GM23338 (cell line): ENCODE results near the gene ENOPH1. TPM values are rescaled to one million over a fixed set of nuclear protein-coding genes. Genes with fewer than 3 reads are reported as not detected.
A peak's percentile ranks its signal among the peaks of the same experiment; 100 is the strongest.
"Not testable (repeated sequence)": the region's sequence is repeated elsewhere in the genome, so short reads cannot be mapped to it uniquely, and the experiment has no call there.

Experiments used
- ATAC-seq: fragments of 200-7000 bp; cut with Tn5 transposase; 3 replicates; pipeline ENCODE4 v1.9.1; 2020
- DNase-seq: peaks from one replicate; pipeline ENCODE4 v3.0.0-alpha.2; 2015; ENCODE audit warnings: low spot score
- H2AFZ ChIP-seq: fragments of 200-600 bp; sonication (generic); 2 replicates; pipeline ENCODE4 v1.8.0; 2016; ENCODE audit warnings: antibody characterized with exemption, mild to moderate bottlenecking, moderate library complexity
- H3F3A ChIP-seq: fragments of 200-600 bp; sonication (generic); replicated peaks from 2 replicates; pipeline ENCODE4 v1.8.0; 2017; ENCODE audit warnings: antibody characterized with exemption, mixed run types, low read depth
- H3K27ac ChIP-seq: fragments of 200-600 bp; sonication (generic); 2 replicates; pipeline ENCODE4 v1.6.1; 2016; ENCODE audit warnings: low read depth
- H3K27me3 ChIP-seq: fragments of 200-600 bp; sonication (generic); 2 replicates; pipeline ENCODE4 v1.8.0; 2016; ENCODE audit warnings: mild to moderate bottlenecking, mixed run types, moderate library complexity; ENCODE audit not compliant: insufficient read depth
- H3K36me3 ChIP-seq: fragments of 200-600 bp; sonication (generic); 2 replicates; pipeline ENCODE4 v1.8.0; 2016; ENCODE audit warnings: mild to moderate bottlenecking; ENCODE audit not compliant: insufficient read depth
- H3K4me1 ChIP-seq: fragments of 200-600 bp; sonication (generic); 2 replicates; pipeline ENCODE4 v1.8.0; 2016; ENCODE audit warnings: mild to moderate bottlenecking, moderate library complexity; ENCODE audit not compliant: insufficient read depth
- H3K4me2 ChIP-seq: fragments of 200-600 bp; sonication (generic); 2 replicates; pipeline ENCODE4 v1.7.1; 2017; ENCODE audit warnings: mixed run types
- H3K4me3 ChIP-seq: fragments of 200-600 bp; sonication (generic); 2 replicates; pipeline ENCODE4 v1.6.1; 2016; ENCODE audit warnings: mixed run types
- H3K79me2 ChIP-seq: fragments of 200-600 bp; sonication (generic); replicated peaks from 2 replicates; pipeline ENCODE4 v1.8.0; 2017; ENCODE audit warnings: mild to moderate bottlenecking; ENCODE audit not compliant: insufficient read depth
- H3K9me2 ChIP-seq: fragments of 200-600 bp; sonication (generic); 2 replicates; pipeline ENCODE4 v1.8.0; 2017; ENCODE audit not compliant: insufficient read depth
- H4K20me1 ChIP-seq: fragments of 200-600 bp; sonication (generic); replicated peaks from 2 replicates; pipeline ENCODE4 v1.8.0; 2017; ENCODE audit warnings: mild to moderate bottlenecking; ENCODE audit not compliant: insufficient read depth
- H3K27ac Mint-ChIP-seq: 2 replicates; pipeline ENCODE4 v1.8.0; 2020; ENCODE audit warnings: inconsistent platforms, mild to moderate bottlenecking, moderate library complexity, mixed read lengths
- H3K27me3 Mint-ChIP-seq: 3 replicates; pipeline ENCODE4 v1.8.0; 2022; ENCODE audit warnings: low read depth, mild to moderate bottlenecking, moderate library complexity, mixed read lengths, inconsistent platforms; ENCODE audit not compliant: insufficient read depth, poor library complexity
- H3K36me3 Mint-ChIP-seq: 3 replicates; pipeline ENCODE4 v1.8.0; 2021; ENCODE audit warnings: low read depth, mild to moderate bottlenecking, inconsistent platforms, moderate library complexity, mixed read lengths
- H3K4me1 Mint-ChIP-seq: 3 replicates; pipeline ENCODE4 v1.8.0; 2020; ENCODE audit warnings: mild to moderate bottlenecking, inconsistent platforms, mixed read lengths
- H3K4me3 Mint-ChIP-seq: 3 replicates; pipeline ENCODE4 v1.8.0; 2021; ENCODE audit warnings: moderate library complexity, mild to moderate bottlenecking, inconsistent platforms, mixed read lengths
- H3K9me3 Mint-ChIP-seq: 3 replicates; pipeline ENCODE4 v1.8.0; 2020; ENCODE audit warnings: moderate library complexity, mild to moderate bottlenecking, inconsistent platforms, mixed read lengths
- CREB1 ChIP-seq: fragments of 250-450 bp; sonication (Bioruptor Pico); IDR thresholded peaks from 2 replicates; pipeline ENCODE4 v1.5.0; 2020; ENCODE audit warnings: low read depth, mild to moderate bottlenecking, moderate library complexity
- EZH2 ChIP-seq: fragments of 200-600 bp; sonication (generic); IDR thresholded peaks from one replicate; pipeline ENCODE4 v1.8.0; 2017; ENCODE audit warnings: antibody characterized with exemption, mild to moderate bottlenecking, low read depth; ENCODE audit not compliant: unreplicated experiment
- polyA plus RNA-seq: library from polyadenylated mRNA; unstranded; fragments of >200 nt; fragmentation: Nextera tagmentation; extraction: Ambion mirVana; gene quantifications from 2 replicates; pipeline ENCODE4 v1.2.1, GENCODE V29; 2016
- total RNA-seq: library from RNA; depleted of rRNA; stranded (reverse); fragments of >200 nt; shearing (Covaris generic); gene quantifications from 2 replicates; pipeline ENCODE4 v1.2.3, GENCODE V29; 2014
- TF ChIP-seq, protein P1 (sequence below): IDR thresholded peaks from one replicate; pipeline ENCODE4 v1.6.1; 2018; ENCODE audit warnings: antibody characterized with exemption; ENCODE audit not compliant: unreplicated experiment
- TF ChIP-seq, protein P2 (sequence below): IDR thresholded peaks from 2 replicates; pipeline ENCODE4 v1.6.1; 2016; ENCODE audit warnings: antibody characterized with exemption
- TF ChIP-seq, protein P3 (sequence below), 2 experiments: fragments of 200-600 bp in 1 of 2; sonication (generic) in 1 of 2; conservative IDR thresholded peaks; 2 replicates each; pipeline versions ENCODE4 v1.5.1 to v1.6.1; 2016 to 2017; ENCODE audit warnings: antibody characterized with exemption in 2 of 2, low read depth in 2 of 2, mild to moderate bottlenecking in 2 of 2, moderate library complexity in 1 of 2

The ENOPH1 gene
- total and polyA plus RNA-seq, 2 experiments from 2014 or later = 105 to 146 TPM

DNA sequence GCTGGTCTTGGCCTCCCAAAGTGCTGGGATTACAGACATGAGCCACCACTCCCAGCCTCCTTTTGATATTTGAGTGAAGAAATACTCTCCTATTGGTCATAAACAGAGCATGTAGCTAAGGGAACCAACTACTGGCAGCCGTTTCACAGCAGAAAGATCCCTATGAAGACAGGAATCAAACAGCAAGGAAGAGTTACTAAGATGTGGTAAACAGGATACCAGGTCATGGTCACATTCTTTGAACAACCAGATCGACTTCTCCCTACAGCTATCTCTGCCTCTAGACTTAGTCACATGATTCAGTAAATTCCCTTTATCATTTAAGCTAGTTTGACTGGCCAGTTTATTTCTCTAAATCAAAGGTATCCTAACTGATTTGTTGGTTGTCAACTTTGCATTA, 47.6 kb upstream of the ENOPH1 start:
- no peak overlapping the region for H3K4me3 ChIP-seq
- H3K4me2 ChIP-seq = no peak overlapping the region
- Mint-ChIP-seq H3K9me3 (peaks cover 44% of the 10 kb centered on the region), H3K4me1 (no peaks in the 10 kb centered on the region), H3K27ac (no peak overlapping the region), H3K36me3 (peaks cover 27% of the 10 kb centered on the region), H3K4me3 (no peak overlapping the region), H3K27me3 (peaks cover 1% of the 10 kb centered on the region)
- H3K27ac ChIP-seq = no peak overlapping the region
- no peak for DNase-seq
- H3K79me2 ChIP-seq = no peaks in the 10 kb centered on the region; the same call in 1 of the 2 replicates
- H3K4me1 ChIP-seq = no peaks in the 10 kb centered on the region
- peaks cover 9% of the 10 kb centered on the region; the same call in 1 of the 2 replicates for H3K9me2 ChIP-seq
- H3F3A ChIP-seq = no peaks in the 10 kb centered on the region
- ATAC-seq = no peak
- no peaks in the 10 kb centered on the region; the same call in 1 of the 2 replicates for H3K36me3 ChIP-seq
- H2AFZ ChIP-seq = no peak overlapping the region
- H4K20me1 ChIP-seq = no peaks in the 10 kb centered on the region
- no peak for TF ChIP-seq CREB1
- TF ChIP-seq, protein P1, sequence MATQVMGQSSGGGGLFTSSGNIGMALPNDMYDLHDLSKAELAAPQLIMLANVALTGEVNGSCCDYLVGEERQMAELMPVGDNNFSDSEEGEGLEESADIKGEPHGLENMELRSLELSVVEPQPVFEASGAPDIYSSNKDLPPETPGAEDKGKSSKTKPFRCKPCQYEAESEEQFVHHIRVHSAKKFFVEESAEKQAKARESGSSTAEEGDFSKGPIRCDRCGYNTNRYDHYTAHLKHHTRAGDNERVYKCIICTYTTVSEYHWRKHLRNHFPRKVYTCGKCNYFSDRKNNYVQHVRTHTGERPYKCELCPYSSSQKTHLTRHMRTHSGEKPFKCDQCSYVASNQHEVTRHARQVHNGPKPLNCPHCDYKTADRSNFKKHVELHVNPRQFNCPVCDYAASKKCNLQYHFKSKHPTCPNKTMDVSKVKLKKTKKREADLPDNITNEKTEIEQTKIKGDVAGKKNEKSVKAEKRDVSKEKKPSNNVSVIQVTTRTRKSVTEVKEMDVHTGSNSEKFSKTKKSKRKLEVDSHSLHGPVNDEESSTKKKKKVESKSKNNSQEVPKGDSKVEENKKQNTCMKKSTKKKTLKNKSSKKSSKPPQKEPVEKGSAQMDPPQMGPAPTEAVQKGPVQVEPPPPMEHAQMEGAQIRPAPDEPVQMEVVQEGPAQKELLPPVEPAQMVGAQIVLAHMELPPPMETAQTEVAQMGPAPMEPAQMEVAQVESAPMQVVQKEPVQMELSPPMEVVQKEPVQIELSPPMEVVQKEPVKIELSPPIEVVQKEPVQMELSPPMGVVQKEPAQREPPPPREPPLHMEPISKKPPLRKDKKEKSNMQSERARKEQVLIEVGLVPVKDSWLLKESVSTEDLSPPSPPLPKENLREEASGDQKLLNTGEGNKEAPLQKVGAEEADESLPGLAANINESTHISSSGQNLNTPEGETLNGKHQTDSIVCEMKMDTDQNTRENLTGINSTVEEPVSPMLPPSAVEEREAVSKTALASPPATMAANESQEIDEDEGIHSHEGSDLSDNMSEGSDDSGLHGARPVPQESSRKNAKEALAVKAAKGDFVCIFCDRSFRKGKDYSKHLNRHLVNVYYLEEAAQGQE = no peak
- TF ChIP-seq, protein P2, sequence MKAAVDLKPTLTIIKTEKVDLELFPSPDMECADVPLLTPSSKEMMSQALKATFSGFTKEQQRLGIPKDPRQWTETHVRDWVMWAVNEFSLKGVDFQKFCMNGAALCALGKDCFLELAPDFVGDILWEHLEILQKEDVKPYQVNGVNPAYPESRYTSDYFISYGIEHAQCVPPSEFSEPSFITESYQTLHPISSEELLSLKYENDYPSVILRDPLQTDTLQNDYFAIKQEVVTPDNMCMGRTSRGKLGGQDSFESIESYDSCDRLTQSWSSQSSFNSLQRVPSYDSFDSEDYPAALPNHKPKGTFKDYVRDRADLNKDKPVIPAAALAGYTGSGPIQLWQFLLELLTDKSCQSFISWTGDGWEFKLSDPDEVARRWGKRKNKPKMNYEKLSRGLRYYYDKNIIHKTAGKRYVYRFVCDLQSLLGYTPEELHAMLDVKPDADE = no peak
- no peaks in the 10 kb centered on the region for H3K27me3 ChIP-seq

DNA sequence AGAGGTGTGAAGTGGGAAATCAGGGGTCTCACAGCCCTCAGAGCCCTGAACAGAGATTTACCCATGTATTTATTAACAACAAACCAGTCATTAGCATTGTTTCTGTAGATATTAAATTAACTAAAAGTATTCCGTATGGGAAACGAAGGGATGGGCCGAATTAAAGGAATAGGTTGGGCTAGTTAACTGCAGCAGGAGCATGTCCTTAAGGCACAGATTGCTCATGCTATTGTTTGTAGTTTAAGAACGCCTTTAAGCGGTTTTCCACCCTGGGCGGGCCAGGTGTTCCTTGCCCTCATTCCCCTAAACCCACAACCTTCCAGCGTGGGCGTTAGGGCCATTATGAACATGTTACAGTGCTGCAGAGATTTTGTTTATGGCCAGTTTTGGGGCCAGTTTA, 44.1 kb upstream of the ENOPH1 start:
- not testable (repeated sequence) for H3K27me3 Mint-ChIP-seq, DNase-seq, H3K79me2 ChIP-seq, ATAC-seq, H3K36me3 ChIP-seq, H3K27ac ChIP-seq, H3K4me3 Mint-ChIP-seq, H3K4me1 ChIP-seq, H3K27ac Mint-ChIP-seq, H3K36me3 Mint-ChIP-seq, H3K27me3 ChIP-seq, H3K4me3 ChIP-seq, H2AFZ ChIP-seq, H3K4me1 Mint-ChIP-seq, H3F3A ChIP-seq, H3K4me2 ChIP-seq, H3K9me2 ChIP-seq, H4K20me1 ChIP-seq
- H3K9me3 Mint-ChIP-seq = peaks cover 29% of the 10 kb centered on the region

DNA sequence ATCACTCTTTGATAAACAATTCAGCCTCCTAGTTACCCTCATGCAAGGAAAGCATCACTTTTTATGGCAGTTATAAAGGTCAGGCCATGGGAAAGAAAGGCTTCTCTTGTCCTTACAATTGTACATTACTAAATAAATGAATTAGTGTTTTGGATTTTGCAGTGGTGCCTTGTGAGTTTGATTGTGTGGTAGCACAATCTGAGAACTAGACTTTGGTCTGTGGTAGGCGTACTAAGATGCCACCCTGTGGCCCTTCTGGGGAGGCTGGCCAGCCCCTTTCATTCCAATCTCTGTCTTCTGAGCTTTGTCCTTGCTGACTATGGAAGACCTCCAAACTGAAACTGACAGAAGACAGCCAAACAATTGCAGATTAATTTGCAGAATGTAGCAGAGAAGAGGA, 42.0 kb upstream of the ENOPH1 start:
- Histone ChIP-seq H3K27me3 (no peaks in the 10 kb centered on the region), H3K4me2 (no peak overlapping the region), H4K20me1 (no peaks in the 10 kb centered on the region), H2AFZ (no peak overlapping the region), H3K4me1 (no peaks in the 10 kb centered on the region), H3K4me3 (no peak overlapping the region), H3K36me3 (no peaks in the 10 kb centered on the region; the same call in 1 of the 2 replicates), H3K27ac (no peak overlapping the region), H3K9me2 (peaks cover 9% of the 10 kb centered on the region; the same call in 1 of the 2 replicates), H3F3A (no peaks in the 10 kb centered on the region), H3K79me2 (no peaks in the 10 kb centered on the region)
- Mint-ChIP-seq H3K36me3 (peaks cover 5% of the 10 kb centered on the region; the same call in 2 of the 3 replicates), H3K4me3 (no peak overlapping the region), H3K27me3 (peaks cover 4% of the 10 kb centered on the region), H3K27ac (no peak overlapping the region), H3K9me3 (peaks cover 20% of the 10 kb centered on the region), H3K4me1 (peaks cover 7% of the 10 kb centered on the region; the same call in 2 of the 3 replicates)
- ATAC-seq = peak; percentile 58; the same call in 2 of the 3 replicates
- no peak for TF ChIP-seq EZH2
- TF ChIP-seq, protein P3, sequence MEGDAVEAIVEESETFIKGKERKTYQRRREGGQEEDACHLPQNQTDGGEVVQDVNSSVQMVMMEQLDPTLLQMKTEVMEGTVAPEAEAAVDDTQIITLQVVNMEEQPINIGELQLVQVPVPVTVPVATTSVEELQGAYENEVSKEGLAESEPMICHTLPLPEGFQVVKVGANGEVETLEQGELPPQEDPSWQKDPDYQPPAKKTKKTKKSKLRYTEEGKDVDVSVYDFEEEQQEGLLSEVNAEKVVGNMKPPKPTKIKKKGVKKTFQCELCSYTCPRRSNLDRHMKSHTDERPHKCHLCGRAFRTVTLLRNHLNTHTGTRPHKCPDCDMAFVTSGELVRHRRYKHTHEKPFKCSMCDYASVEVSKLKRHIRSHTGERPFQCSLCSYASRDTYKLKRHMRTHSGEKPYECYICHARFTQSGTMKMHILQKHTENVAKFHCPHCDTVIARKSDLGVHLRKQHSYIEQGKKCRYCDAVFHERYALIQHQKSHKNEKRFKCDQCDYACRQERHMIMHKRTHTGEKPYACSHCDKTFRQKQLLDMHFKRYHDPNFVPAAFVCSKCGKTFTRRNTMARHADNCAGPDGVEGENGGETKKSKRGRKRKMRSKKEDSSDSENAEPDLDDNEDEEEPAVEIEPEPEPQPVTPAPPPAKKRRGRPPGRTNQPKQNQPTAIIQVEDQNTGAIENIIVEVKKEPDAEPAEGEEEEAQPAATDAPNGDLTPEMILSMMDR (conservative IDR thresholded peaks at IDR 0.05; ENCODE audit: low read depth in 2 of 2) = peak in 1 of 2 experiments; percentile 50; a peak in 2 of 4 replicates
- no peak for DNase-seq

DNA sequence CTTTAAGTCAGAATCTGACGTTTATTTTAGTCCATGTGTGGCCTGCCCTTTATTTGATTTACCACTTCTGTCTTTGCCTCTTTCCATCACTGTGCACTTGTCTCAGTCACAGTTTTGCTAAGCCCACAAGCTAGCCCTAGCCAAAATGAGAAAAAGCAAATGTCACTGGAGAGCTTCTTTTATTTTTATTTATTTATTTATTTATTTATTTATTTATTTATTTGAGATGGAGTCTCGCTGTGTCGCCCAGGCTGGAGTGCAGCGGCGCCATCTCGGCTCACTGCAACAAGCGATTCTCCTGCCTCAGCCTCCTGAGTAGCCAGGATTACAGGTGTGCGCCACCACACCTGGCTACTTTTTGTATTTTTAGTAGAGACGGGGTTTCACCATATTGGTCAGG, 40.3 kb upstream of the ENOPH1 start:
- ATAC-seq, H3K9me2 ChIP-seq, H3K27me3 ChIP-seq, H2AFZ ChIP-seq, H3K4me3 Mint-ChIP-seq, H4K20me1 ChIP-seq, H3K4me1 Mint-ChIP-seq, H3K27me3 Mint-ChIP-seq, H3K27ac Mint-ChIP-seq, H3K4me1 ChIP-seq, H3K4me3 ChIP-seq, H3K79me2 ChIP-seq, H3F3A ChIP-seq, H3K4me2 ChIP-seq, H3K27ac ChIP-seq, DNase-seq, H3K36me3 Mint-ChIP-seq, H3K36me3 ChIP-seq: not testable (repeated sequence)
- H3K9me3 Mint-ChIP-seq = peaks cover 17% of the 10 kb centered on the region
